GM21737 (cell line): Measurements from ENCODE around the gene ZNF468.
"Not testable (repeated sequence)": the region's sequence is repeated elsewhere in the genome, so short reads cannot be mapped to it uniquely, and the experiment has no call there.

Experiments
- ATAC-seq: cut with Tn5 transposase; IDR thresholded peaks from one replicate; pipeline ENCODE4 v1.9.1; 2021; ENCODE audit warnings: mild to moderate bottlenecking, moderate library complexity; ENCODE audit not compliant: unreplicated experiment

ZNF468 gene

DNA sequence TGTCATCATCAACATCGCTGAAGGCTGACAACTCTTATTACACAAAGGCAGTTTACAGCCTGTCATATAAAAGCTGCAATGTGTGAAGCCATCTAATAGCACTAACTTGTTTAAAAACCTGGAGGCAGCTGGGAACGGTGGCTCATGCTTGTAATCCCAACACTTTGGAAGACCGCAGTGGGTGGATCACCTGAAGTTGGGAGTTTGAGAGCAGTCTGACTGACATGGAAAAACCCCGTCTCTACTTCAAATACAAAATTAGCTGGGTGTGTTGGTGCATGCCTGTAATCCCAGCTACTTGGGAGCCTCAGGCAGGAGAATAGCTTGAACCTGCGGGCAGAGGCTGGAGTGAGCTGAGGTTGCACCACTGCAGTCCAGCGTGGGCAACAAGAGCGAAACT is 27.6 kb downstream of the ZNF468 start:
- not testable (repeated sequence) for ATAC-seq

DNA sequence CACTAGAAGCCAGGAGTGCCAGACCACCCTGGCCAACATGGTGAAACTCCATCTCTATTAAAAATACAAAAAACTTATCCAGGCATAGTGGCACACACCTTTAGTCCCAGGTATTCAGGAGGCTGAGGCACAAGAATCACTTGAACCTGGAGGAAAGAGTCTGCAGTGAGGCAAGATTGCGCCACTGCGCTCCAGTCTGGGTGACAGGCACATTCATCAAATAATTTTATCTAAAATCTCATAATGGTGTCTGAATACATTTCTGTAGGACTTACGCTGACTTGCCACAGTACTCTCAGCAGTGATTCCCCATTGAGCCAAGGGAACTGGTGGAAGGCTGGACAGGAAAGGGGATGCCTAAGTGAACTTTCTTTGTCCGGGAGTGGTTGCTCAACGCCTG is 31.7 kb downstream of the ZNF468 start:
- no peak for ATAC-seq

DNA sequence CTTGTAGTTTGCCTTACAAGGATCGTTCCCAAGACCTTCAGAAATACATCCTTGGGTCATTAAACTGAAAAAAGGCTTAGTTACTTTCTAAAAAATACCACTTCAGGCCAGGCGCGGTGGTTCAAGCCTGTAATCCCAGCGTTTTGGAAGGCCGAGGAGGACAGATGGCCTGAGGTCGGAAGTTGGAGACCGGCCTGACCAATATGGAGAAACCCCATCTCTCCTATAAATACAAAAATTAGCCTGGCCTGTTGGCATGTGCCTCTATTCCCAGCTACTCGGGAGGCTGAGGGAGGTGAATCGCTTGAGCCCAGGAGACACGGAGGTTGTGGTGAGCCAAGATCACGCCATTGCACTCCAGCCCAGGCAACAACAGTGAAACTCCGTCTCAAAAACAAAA is 33.7 kb downstream of the ZNF468 start:
- ATAC-seq = no peak

DNA sequence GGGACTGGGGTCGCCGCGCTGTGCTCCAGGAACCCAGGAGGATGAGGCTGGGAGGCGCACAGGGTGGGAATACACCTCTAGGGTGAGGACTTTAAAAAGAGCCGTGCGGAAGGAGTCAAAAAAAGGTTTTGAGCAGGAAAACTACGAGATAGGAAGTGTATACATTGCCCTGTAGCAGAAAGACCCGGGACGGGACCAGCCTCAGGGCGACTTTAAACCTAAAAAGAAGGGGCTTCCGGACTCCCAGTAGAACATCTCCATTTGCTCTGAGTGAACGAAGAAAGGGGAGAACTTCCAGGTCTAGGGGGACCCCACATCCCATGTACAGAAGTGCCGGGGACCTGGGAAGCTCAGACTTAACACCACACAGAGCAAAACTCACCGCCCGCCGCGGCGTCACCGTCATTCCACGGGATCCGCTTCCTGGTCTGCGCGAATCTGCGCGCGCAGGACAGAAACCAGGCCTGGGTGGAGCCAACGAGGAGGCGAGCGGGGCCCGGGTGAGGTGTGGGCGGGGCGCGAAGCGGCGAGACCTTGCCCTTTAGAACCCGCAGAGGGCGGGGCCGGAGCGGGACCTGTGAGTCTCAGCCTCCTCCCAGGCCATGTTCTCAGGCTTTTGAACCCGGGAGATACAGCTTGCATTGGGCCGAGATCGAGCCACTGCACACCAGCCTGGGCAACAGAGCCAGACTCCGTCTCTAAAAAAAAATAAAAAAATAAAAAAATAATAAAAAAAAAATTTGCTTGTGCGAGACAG is 36.0 kb downstream of the ZNF468 start, which contains the start of gene ZNF28:
Gene ZNF28, minus strand, starts transcription at position 430 of the 757 bp plus-strand sequence. CDS start 3,675 bp downstream, outside the sequence.
- peak; percentile 96 for ATAC-seq

DNA sequence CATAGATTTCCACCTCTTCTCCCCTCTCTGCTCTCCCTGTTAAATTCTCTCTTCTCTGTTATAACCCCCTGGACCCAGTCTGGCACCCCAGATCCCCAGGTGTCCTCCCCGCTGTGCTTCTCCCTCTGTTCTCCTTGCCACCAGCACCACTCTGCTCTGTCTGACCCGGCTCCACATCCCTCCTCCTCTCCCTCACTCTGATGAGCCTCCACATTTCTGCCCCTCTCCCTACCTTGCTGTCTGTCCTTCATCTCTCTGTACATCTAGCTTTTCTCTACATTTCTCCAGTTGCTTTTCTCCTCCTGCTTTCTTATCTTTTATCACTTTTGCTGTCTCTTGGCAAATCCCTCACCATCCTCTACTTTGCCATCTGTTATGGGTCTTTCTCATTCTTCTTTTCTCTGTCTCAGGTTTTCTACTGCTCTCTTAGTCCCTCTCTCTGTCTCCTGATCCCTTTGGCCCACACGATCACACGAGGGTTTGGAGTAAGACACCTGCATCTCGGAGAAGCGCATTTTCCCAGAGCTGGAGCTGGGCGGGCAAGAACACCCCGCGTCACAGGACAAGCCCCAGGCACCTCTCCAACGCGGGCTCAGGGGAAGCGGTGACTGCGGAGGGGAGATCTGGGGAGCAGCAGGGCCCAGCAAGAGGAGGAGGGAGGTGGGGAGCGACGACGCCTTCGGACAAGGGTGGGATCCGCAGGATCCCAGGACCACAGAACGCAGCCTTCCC is 36.8 kb downstream of the ZNF468 start:
- peak; percentile 43 for ATAC-seq

DNA sequence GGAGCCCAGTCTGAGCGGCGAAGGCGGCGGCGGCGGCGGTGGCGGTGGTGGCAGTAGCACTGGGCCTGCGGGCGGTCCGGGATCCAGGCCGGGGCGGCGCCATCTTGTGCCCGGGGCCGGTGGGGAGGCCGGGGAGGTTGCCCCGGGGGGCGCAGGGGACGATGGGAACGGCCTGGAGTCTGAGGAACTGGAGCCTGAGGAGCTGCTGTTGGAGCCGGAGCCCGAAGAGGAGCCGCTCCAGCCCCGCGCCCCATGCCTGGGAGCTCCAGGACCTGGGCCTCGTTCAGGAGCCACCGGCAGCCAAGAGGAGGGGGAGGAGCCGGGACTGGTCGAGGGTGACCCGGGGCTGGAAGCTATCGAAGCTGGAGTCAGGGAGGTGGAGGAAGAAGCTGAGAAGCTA is 47.6 kb downstream of the ZNF468 start:
- ATAC-seq = no peak

DNA sequence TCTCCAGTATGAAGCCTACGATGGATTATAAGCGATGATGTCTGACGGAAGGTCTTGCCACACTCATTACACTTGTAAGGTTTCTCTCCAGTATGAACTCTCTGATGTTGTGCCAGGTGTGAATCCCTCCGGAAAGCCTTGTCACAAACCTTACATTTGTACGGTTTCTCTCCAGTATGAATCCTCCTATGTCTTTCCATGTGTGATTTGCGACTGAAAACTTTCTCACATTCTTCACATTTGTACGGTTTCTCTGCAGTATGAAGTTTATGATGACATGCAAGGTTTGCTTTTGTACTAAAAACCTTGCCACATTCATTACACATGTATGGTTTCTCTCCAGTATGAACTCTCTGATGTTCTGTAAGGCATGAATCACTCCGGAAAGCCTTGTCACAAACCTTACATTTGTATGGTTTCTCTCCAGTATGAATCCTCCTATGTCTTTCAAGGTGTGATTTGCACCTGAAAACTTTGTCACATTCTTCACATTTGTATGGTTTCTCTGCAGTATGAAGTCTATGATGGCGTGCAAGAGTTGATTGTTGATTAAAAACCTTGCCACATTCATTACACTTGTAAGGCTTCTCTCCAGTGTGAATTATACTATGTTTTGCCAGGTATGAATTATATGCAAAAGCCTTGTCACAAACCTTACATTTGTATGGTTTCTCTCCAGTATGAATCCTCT is 57.3 kb downstream of the ZNF468 start:
- not testable (repeated sequence) for ATAC-seq

DNA sequence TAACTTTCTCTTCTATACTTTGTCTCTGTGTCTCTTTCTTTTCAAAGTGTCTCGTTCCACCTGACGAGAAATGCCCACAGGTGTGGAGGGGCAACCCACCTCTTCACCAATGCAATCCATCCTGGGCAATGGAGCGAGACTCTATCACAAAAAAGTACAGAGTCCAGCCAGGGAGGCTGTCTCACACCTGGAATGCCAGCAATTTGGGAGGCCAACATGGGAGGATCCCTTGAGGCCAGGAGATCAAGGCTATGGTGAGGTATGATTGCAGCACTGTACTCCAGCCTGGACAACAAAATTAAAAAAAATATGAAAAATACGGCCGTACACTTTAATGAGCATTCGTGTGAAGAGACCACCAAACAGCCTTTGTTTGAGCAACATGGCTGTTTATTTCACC is 68.0 kb downstream of the ZNF468 start:
- no peak for ATAC-seq
